Memory B cell (primary cell): ENCODE data around the gene GFRA4.
A peak's percentile ranks its signal among the peaks of the same experiment; 100 is the strongest.

Source experiments
- ATAC-seq: fragments of 150-1000 bp; cut with Tn5 transposase; 2 replicates; pipeline ENCODE4 v1.10.0; 2021; ENCODE audit warnings: low read depth, mild to moderate bottlenecking, moderate library complexity
- DNase-seq, 2 donors: peaks; one replicate each; pipeline ENCODE4 v3.0.0; 2022; ENCODE audit warnings: low spot score in 2 of 2
- H3K27ac Mint-ChIP-seq: one replicate; pipeline ENCODE4 v1.8.0; 2022; ENCODE audit warnings: mild to moderate bottlenecking, moderate library complexity, mixed read lengths
- H3K27me3 Mint-ChIP-seq: one replicate; pipeline ENCODE4 v1.8.0; 2022; ENCODE audit warnings: mixed read lengths
- H3K36me3 Mint-ChIP-seq: one replicate; pipeline ENCODE4 v1.8.0; 2022; ENCODE audit warnings: mild to moderate bottlenecking, mixed read lengths
- H3K4me1 Mint-ChIP-seq: one replicate; pipeline ENCODE4 v1.8.0; 2022; ENCODE audit warnings: mixed read lengths
- H3K4me3 Mint-ChIP-seq: one replicate; pipeline ENCODE4 v1.8.0; 2022; ENCODE audit warnings: mild to moderate bottlenecking, moderate library complexity, mixed read lengths
- H3K9me3 Mint-ChIP-seq: one replicate; pipeline ENCODE4 v1.8.0; 2022; ENCODE audit warnings: mixed read lengths

GFRA4 gene

DNA sequence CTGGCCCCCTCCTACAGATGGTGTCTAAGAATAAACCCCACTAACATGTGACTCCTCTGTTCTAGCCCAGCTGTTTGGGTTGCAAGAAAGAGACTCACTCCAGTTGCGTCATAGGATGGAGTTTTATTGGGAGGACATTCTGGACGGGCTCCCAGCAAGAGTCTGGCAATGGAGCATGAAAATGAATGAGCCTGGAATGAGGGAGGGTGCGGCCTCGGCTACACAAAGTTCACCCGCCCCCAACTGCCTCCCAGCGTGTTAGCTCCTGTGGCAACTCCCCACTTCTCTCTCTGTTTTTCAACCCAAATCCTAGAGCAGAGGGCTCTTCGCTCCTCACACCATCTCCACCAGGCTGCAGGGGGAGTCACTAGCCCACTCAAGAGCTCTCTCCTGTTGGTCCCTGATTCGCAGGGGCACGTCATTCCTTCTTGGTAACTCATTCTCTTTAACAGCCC, 23.7 kb upstream of the GFRA4 start:
- no peak for ATAC-seq

DNA sequence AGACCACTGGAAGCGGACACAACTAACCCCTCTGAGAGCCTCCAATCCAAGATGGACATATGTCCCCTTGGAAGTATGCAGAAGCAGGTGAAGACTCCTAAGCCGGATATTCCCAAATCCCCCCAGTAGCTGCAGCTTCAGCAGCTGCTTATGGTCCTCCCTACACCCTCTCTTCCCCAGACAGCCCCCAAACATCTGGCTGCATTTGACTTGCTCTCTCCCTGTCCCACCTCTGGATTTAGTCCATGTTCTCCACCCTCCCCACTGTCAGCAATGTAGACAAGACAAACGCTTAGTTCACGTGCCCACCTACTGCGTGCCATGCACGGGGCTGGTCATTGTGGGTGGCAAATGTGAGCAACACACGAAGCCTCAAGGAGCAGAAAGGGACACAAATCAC, 23.2 kb upstream of the GFRA4 start:
- peaks cover under 1% of the 10 kb centered on the region for H3K4me1 Mint-ChIP-seq
- H3K9me3 Mint-ChIP-seq, result no peaks in the 10 kb centered on the region
- no peak for ATAC-seq
- no peak overlapping the region for H3K4me3 Mint-ChIP-seq
- peaks cover 3% of the 10 kb centered on the region for H3K27me3 Mint-ChIP-seq
- DNase-seq, result no peak
- H3K36me3 Mint-ChIP-seq, result no peaks in the 10 kb centered on the region
- no peak overlapping the region for H3K27ac Mint-ChIP-seq

More for the DNA sequence above, 23.7 kb upstream of the GFRA4 start:
- Mint-ChIP-seq H3K27ac (no peak overlapping the region), H3K27me3 (peaks cover 3% of the 10 kb centered on the region), H3K4me3 (no peak overlapping the region), H3K9me3 (no peaks in the 10 kb centered on the region), H3K4me1 (no peaks in the 10 kb centered on the region), H3K36me3 (no peaks in the 10 kb centered on the region)
- DNase-seq, result no peak

DNA sequence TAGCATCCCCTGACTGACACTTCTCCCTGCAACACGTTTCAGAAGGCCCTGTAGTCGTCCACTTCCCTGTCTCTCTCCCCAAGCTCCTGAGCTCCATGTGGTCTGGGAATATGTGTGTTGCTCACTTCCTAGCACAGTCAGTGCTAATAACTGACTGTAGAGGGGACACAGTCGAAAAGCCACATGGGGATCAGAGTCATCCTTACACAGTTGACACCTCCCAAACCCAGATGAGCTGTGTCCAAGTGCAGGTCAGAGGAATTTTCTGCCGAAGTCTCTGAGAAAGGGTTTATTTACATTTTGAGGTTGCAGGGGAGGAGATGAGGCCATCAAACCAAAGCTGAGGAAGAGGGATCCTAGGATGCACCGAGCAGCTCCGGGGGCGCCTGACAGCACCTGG, 22.1 kb upstream of the GFRA4 start:
- Mint-ChIP-seq H3K4me3 (no peak overlapping the region), H3K27me3 (peaks cover 11% of the 10 kb centered on the region), H3K9me3 (no peaks in the 10 kb centered on the region), H3K4me1 (peaks cover 5% of the 10 kb centered on the region), H3K27ac (no peak overlapping the region), H3K36me3 (no peaks in the 10 kb centered on the region)
- DNase-seq (no peak), ATAC-seq (no peak)

DNA sequence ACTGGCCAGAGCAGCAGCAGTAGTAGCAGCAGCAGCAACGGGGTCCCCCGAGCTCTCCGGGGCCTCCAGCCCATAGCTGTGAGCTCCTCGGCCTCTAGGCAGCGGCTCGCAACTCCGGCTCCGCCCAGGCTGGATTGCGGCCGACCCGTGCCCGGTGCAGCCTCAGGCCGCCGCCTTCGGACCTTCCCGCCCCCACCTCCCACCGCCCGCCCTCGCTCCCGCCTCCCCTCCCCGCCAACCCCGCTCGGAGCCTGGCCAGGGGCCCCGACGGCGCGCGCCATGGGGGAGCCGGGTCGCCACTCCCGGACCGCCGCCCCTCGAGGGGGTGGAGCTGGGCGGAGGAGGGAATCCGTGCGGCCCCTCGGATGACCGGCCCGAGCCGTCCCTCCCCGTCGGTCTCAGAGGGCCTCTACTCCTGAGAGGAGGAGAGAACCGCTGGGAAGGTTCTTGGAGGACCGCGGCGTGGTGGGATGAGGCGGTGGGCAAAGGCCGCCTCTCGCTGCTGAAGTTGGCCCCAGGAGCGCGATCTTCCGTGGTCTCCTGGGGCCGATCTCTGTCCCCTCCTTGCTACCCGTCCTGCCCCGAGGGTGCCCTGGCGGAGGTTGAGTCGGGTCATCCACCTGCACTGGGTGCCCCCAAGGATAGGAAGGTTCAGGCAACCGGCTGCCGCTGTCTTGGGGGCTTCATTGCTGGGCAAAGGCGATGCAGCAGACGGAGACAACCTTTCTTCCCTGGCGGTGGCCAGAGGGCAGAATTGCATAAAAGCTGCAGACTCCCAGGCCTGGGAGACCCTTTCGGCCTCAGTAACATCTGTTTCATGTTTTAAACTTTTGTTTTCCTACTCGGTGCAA, 19.0 kb upstream of the GFRA4 start, which contains the start of gene ADAM33:
ADAM33 (minus strand) TSS at position 80 of the 851 bp plus-strand sequence; CDS start at position 74, 6 bp downstream.
- DNase-seq (no peak), ATAC-seq (peak; percentile 10)
- Mint-ChIP-seq H3K27ac (no peak within 1 kb of the TSS), H3K27me3 (peaks cover 21% of the 10 kb centered on the region), H3K36me3 (no peaks in the 10 kb centered on the region), H3K4me3 (no peak within 1 kb of the TSS), H3K4me1 (peaks cover 5% of the 10 kb centered on the region), H3K9me3 (no peaks in the 10 kb centered on the region)

DNA sequence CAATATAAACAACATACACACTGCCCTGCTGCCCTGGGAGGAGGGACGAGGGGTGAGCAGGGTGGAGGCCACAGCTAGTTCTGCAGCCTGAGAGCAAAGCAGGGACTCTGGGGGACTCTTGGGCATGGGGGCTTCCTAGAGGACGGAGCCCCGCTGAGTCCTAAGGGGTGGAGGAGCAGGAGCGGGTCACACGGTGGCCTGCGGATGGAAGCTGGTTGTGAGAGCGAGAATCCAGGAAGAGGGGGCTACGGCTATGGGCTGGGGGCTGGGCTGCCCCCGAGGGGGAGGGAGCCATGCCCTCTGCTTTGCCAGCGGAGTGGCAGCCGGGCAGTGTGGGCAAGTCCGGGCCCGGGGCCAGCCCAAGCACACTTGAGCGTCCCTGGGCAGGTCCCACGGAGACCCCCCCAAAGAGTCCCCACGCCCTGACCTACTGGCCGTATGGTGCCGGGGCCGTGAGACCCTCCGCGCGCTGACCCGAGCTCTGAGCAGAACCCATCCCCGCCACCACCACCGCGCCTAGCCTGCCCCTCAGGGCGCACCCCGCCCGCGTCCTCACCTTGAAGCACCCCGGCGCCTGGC, 18.2 kb upstream of the GFRA4 start:
- ATAC-seq, result no peak
- Mint-ChIP-seq H3K36me3 (no peaks in the 10 kb centered on the region), H3K9me3 (no peaks in the 10 kb centered on the region), H3K4me3 (no peak overlapping the region), H3K27me3 (peaks cover 21% of the 10 kb centered on the region), H3K4me1 (peaks cover 5% of the 10 kb centered on the region), H3K27ac (no peak overlapping the region)
- no peak for DNase-seq

DNA sequence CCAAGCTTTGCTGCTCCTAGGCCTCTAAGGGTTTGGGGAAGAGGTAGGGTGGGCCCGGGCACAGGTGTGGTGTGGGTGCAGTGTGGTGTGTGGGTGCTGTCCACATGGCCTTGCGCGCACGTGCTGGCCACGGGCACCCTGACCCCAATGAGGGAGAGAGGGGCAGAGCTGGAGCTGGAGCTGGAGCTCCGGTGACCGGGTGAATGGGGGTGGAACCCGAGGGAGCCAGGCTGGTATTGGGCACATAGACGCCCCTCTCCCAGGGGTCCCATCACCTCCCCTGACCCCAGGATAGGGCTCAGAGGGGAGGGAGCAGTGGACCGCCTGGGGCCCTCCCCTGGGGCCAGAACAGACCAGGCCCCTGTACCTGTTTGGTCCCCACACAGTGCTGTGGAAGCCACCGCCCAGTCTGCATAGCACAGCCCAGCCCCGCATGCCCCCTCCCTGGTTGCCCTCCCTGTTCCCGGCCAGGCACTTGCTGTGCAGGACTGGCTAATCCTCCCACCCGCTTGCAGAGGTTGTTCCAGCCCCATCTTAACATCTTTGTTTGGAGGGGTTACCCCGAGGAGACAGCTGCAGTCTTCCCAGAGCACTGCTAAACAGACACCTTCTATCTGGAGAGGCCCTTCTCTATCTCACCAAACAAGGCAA, 17.6 kb upstream of the GFRA4 start:
- Mint-ChIP-seq H3K27ac (no peak overlapping the region), H3K4me3 (no peak overlapping the region), H3K4me1 (peaks cover 5% of the 10 kb centered on the region), H3K27me3 (peaks cover 21% of the 10 kb centered on the region), H3K9me3 (no peaks in the 10 kb centered on the region), H3K36me3 (no peaks in the 10 kb centered on the region)
- DNase-seq, result no peak
- ATAC-seq, result no peak

DNA sequence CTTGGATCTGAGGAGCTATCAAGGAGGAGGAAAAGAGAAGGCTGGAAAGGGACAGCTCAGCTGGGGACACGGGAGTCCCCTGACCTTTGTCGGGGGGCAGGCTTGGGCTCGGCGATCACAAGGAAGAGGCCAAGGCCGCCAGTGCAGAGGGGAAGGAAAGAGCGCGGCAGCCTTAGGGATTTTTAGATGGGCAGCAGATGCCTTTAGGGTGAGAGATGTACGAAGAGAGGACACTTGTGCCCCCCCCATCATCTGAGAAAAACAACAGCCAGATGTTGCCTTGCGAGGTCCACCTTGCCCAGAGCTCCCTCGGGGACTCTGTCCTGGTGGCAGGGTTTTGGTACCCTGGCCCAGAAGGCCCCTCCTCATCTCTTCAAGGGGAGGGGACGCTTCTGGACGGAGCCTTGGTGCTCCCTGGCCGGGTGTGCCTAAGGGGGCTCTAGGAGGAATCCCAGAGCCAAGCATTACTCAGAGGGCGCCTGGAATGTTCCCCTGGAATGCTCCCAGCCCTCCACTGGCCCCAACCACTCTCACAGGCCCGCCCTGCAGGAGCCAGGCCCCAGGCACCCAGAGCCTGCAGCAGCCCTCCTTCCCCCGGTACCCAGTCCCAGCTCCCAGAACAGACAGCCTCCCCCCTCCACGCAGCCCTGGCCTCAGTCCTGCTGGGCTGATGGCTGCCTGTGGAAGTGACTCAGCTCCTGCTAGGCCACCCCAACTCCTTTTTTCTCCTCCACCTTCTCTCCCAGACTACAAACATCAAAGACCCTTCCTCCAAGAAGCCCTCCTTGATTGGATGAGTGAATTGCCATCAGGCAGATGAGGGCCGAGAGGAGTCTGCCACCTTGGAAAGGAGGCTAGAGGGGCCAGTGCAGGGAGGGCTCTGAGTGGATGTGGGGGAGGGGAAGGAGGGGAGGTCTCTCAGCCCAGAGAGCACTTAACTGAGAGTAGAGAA, 16.8 kb upstream of the GFRA4 start:
- Mint-ChIP-seq H3K4me3 (no peak overlapping the region), H3K36me3 (no peaks in the 10 kb centered on the region), H3K4me1 (peaks cover 5% of the 10 kb centered on the region), H3K9me3 (no peaks in the 10 kb centered on the region), H3K27me3 (peaks cover 24% of the 10 kb centered on the region), H3K27ac (no peak overlapping the region)
- ATAC-seq (no peak), DNase-seq (no peak)

DNA sequence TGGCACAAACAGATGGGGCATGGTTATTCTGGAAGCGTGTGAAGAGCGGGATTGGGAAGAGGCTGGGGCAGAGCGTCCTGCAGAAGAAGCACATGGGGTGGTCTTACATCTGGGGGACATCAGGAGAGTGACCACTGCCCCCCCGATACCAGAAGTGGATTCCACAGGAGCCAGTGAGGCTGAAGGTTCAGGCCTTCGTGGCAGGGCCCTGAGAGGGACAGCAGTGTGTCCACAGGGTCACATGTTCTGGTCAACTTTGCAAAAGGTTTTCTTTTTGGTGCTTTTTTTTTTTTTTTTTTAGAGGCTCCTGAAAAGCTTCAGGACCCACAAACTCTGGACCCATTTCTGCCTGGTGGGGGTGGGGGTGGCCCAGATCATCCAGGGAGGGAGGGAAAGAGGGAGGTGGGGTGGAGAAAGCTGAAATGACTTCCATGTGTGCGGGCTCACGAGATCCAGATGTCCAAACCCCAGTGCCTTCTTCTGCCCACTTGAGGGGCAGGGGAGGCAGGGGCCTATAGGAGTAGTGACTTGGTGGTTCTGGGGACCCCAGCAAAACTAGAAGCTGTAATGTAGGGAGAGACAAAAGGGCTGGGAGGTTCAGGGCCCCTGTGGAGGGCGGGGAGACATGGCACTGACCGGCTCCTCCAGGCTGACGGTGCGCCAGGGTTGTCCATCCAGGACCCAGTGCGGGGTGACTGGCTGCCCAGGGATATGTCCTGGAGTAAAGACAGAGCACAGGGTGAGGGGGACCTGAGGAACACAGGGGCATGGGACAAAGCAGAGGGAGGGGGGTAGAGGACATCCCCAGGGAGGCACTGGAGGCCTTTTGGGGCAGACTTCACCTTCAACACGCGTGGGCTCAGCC, 15.9 kb upstream of the GFRA4 start:
- peaks cover 5% of the 10 kb centered on the region for H3K4me1 Mint-ChIP-seq
- H3K27ac Mint-ChIP-seq, result no peak overlapping the region
- no peaks in the 10 kb centered on the region for H3K36me3 Mint-ChIP-seq
- DNase-seq (no peak), ATAC-seq (no peak)
- peaks cover 31% of the 10 kb centered on the region for H3K27me3 Mint-ChIP-seq
- H3K9me3 Mint-ChIP-seq, result no peaks in the 10 kb centered on the region
- H3K4me3 Mint-ChIP-seq, result no peak overlapping the region

DNA sequence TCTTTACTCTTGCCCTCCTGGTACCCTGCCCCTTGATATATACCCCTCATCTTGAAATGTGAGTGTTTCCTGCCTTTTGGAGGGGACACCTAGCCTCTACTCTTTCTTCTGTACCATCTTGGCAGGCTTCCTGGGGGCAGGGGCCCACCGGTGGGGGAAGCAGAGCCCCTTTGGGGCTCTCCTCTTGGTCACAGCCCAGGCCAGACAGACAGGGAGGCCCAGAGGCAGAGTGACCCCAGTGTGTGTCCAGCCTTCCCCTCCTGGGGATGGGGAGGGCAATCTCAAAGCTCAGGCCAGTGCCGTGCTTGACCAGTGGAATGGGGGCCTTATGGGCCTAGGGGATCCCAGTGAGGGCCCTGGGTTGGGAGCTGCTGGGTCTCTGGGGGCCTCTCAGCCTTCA, 15.0 kb upstream of the GFRA4 start:
- Mint-ChIP-seq H3K27me3 (peaks cover 31% of the 10 kb centered on the region), H3K4me3 (no peak overlapping the region), H3K4me1 (peaks cover 5% of the 10 kb centered on the region), H3K36me3 (no peaks in the 10 kb centered on the region), H3K27ac (no peak overlapping the region), H3K9me3 (no peaks in the 10 kb centered on the region)
- ATAC-seq, result no peak
- no peak for DNase-seq

DNA sequence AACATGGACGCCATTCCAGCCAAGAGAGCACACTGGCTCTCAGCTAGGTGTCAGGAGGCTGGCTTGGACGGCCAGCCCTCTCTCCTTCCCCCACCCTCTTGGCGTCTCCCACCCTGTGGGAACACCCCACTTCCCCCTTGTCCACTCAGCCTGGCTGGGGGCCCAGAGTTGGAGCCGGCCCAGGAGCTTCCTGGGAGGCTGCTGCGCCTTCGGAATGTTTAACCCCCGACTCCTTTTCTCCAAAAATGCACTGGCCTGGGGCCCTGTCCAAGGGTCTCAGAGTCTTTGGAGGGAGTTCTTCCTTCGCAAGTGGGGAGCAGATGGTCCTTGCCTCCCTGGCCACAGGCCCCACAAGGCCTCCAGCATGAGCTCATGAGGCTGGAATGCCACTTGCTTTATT, 14.5 kb upstream of the GFRA4 start:
- H3K4me1 Mint-ChIP-seq, result peaks cover 8% of the 10 kb centered on the region
- no peaks in the 10 kb centered on the region for H3K9me3 Mint-ChIP-seq
- DNase-seq, result no peak
- H3K36me3 Mint-ChIP-seq, result no peaks in the 10 kb centered on the region
- no peak for ATAC-seq
- H3K27ac Mint-ChIP-seq, result no peak overlapping the region
- no peak overlapping the region for H3K4me3 Mint-ChIP-seq
- H3K27me3 Mint-ChIP-seq, result peaks cover 34% of the 10 kb centered on the region

DNA sequence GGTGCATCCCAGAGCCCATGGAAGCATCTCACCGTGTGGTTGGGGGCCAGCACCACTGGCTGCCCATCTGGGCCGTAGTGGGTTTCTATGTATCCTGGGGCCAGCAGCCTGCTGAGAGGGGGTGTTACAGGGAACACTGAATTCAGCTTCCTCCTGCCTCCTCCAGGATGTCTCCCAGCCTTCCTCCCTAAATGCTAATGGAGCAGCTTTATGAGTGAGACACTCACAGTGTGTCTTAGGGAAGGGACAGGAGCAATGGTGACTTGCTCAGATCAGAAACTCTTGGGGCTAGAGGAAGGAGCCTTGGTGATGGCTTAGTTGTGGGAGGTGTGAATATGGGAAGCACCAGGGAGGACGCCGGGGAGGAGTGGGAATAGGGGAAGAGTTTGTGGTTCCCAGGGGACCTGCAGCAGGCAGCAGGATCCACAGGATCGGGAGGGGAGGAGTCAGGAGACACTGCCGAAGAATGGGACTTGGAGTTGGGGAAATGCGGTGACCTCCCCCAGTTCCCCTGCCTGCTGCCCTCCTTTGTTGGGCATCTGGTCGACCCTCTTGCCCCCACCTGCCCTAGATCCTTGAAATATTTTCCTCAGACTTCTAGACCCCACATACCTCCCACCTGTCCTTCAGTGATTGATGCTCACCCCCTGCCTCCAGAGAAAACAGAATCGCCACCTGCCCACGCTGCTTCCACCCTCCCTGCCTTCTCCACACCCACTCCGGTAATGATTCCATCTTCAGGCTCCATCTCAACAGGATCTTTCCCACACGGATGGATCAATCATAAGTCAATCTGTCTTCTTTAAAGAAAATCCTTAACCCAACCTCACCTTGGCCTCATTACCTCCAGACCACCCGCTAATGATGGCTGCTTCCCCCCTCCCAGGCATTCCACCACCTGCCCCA, 12.0 kb upstream of the GFRA4 start:
- H3K27ac Mint-ChIP-seq, result no peak overlapping the region
- no peak overlapping the region for H3K4me3 Mint-ChIP-seq
- DNase-seq, result no peak
- H3K4me1 Mint-ChIP-seq, result peaks cover 3% of the 10 kb centered on the region
- H3K27me3 Mint-ChIP-seq, result peaks cover 36% of the 10 kb centered on the region
- no peaks in the 10 kb centered on the region for H3K9me3 Mint-ChIP-seq
- H3K36me3 Mint-ChIP-seq, result no peaks in the 10 kb centered on the region
- no peak for ATAC-seq

DNA sequence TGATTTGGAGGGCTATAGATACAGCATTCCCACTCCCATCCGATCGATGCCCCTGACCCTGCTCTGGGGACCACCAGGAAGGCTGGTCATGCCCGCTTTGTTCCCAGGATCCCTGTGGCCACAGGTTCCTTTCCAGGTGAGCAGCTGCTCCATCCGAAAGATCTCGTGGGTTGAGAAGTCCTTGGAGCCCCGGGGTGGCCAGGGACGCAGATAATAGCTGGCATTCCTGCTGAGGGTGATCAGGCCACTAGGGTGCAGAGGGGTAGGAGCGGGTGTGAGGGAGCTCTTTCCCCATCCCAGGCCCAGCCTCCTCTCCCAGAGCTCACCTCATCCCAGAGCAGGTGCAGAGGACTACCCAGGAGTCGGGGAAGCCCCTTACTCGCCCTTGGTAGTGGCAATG, 11.2 kb upstream of the GFRA4 start:
- ATAC-seq (no peak), DNase-seq (no peak)
- peaks cover 38% of the 10 kb centered on the region for H3K27me3 Mint-ChIP-seq
- H3K4me3 Mint-ChIP-seq, result no peak overlapping the region
- peaks cover 3% of the 10 kb centered on the region for H3K4me1 Mint-ChIP-seq
- H3K9me3 Mint-ChIP-seq, result no peaks in the 10 kb centered on the region
- no peak overlapping the region for H3K27ac Mint-ChIP-seq
- no peaks in the 10 kb centered on the region for H3K36me3 Mint-ChIP-seq
